Ovary (tissue), 3 donors: ENCODE data around the gene GNB5.
"Not testable (repeated sequence)": the region's sequence is repeated elsewhere in the genome, so short reads cannot be mapped to it uniquely, and the experiment has no call there.

ENCODE experiments used
- CTCF ChIP-seq, 3 donors: fragments of 450-650 bp in 2 of 3; fragments of 200-600 bp in 1 of 3; IDR thresholded peaks; one replicate each; pipeline versions ENCODE4 v1.5.1 to v1.8.0; 2016 to 2022; ENCODE audit warnings: antibody characterized with exemption in 3 of 3, mild to moderate bottlenecking in 1 of 3
- EP300 ChIP-seq: sonication (generic); formaldehyde crosslinking; IDR thresholded peaks from one replicate; pipeline ENCODE4 v1.6.1; 2017; ENCODE audit warnings: antibody characterized with exemption
- POLR2A ChIP-seq: fragments of 450-650 bp; IDR thresholded peaks from one replicate; pipeline ENCODE4 v1.6.1; 2017; ENCODE audit warnings: antibody characterized with exemption, mild to moderate bottlenecking, moderate library complexity
- donor health status: DM: no; HTN: no; CAD: no.

DNA sequence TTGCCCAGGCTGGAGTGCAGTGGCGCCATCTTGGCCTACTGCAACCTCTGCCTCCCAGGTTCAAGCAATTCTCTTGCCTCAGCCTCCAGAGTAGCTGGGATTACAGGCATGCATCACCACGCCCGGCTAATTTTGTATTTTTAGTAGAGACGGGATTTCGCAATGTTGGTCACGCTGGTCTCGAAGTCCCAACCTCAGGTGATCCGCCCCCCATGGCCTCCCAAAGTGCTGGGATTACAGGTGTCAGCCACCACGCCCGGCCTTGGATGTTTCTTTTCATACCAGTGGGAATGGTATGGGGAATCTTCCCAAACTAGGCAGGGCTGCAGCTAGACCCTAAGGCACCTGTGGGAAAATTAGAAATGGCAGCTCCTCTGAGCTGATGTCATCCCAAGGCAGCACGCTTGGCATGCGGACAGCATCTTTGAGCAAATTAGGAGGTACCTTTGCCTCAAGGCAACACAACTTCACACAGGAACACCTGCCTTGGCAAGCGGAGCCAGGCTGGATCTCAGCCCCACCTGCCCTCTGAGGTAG lies 47.9 kb upstream of the GNB5 start:
- TF ChIP-seq POLR2A; CTCF (IDR thresholded peaks at IDR 0.05); EP300: not testable (repeated sequence)
